Neural progenitor cell (in vitro differentiated cells): Measurements from ENCODE around the gene NDUFA3.

ENCODE experiments used
- EZH2 ChIP-seq: fragments of 200-600 bp; sonication (generic); IDR thresholded peaks from 2 replicates; pipeline ENCODE4 v1.6.1; 2017; ENCODE audit warnings: antibody characterized with exemption, mild to moderate bottlenecking, moderate library complexity
- EZH2phosphoT487 ChIP-seq: fragments of 200-600 bp; sonication (generic); IDR thresholded peaks from 2 replicates; pipeline ENCODE4 v1.6.1; 2017; ENCODE audit warnings: antibody characterized with exemption
- TF ChIP-seq, protein P1 (sequence below): fragments of 200-600 bp; sonication (generic); IDR thresholded peaks from 2 replicates; pipeline ENCODE4 v1.5.1; 2017; ENCODE audit warnings: antibody characterized with exemption, mild to moderate bottlenecking

DNA sequence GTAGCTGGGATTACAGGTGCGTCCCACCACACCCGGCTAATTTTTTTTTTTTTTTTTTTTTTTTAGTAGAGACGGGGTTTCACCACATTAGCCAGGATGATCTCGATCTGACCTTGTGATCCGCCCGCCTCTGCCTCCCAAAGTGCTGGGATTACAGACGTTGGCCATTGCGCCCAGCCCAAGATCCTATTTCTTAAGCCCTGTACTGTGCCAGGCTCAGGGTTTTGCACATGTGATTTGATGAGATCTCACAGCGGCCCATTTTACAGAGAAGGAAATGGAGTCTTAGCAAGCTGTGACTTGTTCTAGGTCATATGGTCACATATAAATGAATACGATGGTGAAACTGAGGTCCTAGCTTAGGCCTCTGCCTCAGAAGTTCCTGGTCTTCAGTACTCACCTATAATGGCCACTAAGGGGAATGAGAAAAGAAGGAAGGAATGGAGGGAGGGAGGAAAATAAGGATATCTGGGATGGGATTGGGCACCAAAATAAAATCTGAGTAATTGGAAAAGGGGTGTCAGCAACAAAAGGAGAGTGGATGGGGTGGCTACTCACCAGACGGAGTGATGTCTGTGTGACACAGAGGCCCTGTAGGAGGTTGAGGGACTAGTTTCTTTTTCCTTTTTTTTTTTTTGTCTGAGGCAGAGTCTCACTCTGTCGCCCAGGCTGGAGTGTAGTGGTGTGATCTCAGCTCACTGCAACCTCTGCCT is 3.3 kb upstream of the NDUFA3 start:
- TF ChIP-seq, protein P1, sequence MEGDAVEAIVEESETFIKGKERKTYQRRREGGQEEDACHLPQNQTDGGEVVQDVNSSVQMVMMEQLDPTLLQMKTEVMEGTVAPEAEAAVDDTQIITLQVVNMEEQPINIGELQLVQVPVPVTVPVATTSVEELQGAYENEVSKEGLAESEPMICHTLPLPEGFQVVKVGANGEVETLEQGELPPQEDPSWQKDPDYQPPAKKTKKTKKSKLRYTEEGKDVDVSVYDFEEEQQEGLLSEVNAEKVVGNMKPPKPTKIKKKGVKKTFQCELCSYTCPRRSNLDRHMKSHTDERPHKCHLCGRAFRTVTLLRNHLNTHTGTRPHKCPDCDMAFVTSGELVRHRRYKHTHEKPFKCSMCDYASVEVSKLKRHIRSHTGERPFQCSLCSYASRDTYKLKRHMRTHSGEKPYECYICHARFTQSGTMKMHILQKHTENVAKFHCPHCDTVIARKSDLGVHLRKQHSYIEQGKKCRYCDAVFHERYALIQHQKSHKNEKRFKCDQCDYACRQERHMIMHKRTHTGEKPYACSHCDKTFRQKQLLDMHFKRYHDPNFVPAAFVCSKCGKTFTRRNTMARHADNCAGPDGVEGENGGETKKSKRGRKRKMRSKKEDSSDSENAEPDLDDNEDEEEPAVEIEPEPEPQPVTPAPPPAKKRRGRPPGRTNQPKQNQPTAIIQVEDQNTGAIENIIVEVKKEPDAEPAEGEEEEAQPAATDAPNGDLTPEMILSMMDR: no peak
- TF ChIP-seq EZH2 (no peak), EZH2phosphoT487 (no peak)
